ENCODE data around the gene ABCA2. TPM values are rescaled to one million over a fixed set of nuclear protein-coding genes. Genes with fewer than 3 reads are reported as not detected.
A peak's percentile ranks its signal among the peaks of the same experiment; 100 is the strongest.

ABCA2 gene
- total RNA-seq, 1 donor from 2014 or later: 2.1 TPM

- Mint-ChIP-seq H3K27ac (ENCODE audit: unreplicated experiment) (peak within 1 kb of the TSS; percentile 24), H3K27me3 (ENCODE audit: unreplicated experiment) (peaks cover 9% of the 10 kb centered on the region), H3K4me1 (ENCODE audit: unreplicated experiment) (no peaks in the 10 kb centered on the region), H3K4me3 (ENCODE audit: unreplicated experiment) (no peak within 1 kb of the TSS), H3K9me3 (ENCODE audit: unreplicated experiment) (no peaks in the 10 kb centered on the region), H3K36me3 (ENCODE audit: low read depth, unreplicated experiment) (peaks cover 9% of the 10 kb centered on the region)
- TF ChIP-seq CTCF (IDR thresholded peaks at IDR 0.05; ENCODE audit: unreplicated experiment): no peak
- peak; percentile 90 for DNase-seq (ENCODE audit: low spot score)
These were observed 35.8 kb downstream of the ABCA2 start, which contains the start of gene PAXX for GRCh38 chr9:136991993-136992818. TSS of gene PAXX (plus strand) at chr9:136992422. CDS start at chr9:136992444, 22 bp downstream.

DNA sequence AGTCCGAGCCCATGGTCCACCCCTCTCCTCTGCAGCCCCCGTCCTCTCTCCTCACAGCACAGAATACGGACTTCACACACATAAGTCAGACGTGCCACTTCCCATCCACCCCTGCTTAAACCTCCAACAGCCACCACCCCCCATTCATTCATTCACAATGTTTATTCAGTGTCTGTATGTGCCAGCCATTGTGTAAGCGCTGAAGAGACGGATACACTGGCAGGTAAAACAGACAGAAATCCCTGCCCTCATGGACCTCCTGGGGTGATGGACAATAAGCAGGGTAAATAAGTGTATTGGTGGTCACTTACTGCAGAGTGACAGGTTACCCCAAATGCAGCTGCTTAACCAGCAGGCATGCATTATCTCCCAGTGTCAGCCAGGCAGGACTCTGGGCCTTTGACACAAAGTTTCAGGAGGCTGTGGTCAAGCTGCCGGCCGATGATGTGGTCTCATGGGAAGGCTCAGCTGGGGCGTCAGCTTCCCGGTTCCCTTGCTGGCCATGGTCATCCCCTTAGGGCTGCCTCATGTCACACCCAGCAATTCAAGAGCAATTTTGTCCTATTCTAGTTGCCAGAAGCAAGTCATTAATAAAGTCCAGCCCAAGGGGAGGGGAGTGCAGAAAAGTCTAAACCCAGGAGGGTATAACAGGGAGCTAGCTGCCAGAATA, 37.7 kb downstream of the ABCA2 start:
- Mint-ChIP-seq H3K27ac (ENCODE audit: unreplicated experiment) (no peak overlapping the region), H3K27me3 (ENCODE audit: unreplicated experiment) (peaks cover 13% of the 10 kb centered on the region), H3K4me3 (ENCODE audit: unreplicated experiment) (peak overlapping the region; percentile 22), H3K4me1 (ENCODE audit: unreplicated experiment) (no peaks in the 10 kb centered on the region), H3K9me3 (ENCODE audit: unreplicated experiment) (no peaks in the 10 kb centered on the region), H3K36me3 (ENCODE audit: low read depth, unreplicated experiment) (peaks cover 9% of the 10 kb centered on the region)
- TF ChIP-seq CTCF (IDR thresholded peaks at IDR 0.05; ENCODE audit: unreplicated experiment): no peak
- DNase-seq (ENCODE audit: low spot score): no peak

GRCh38 chr9:136988872-136989271, 39.2 kb downstream of the ABCA2 start:
- H3K4me3 Mint-ChIP-seq (ENCODE audit: unreplicated experiment): no peak overlapping the region
- H3K27me3 Mint-ChIP-seq (ENCODE audit: unreplicated experiment): peaks cover 15% of the 10 kb centered on the region
- no peak for TF ChIP-seq CTCF (IDR thresholded peaks at IDR 0.05; ENCODE audit: unreplicated experiment)
- no peaks in the 10 kb centered on the region for H3K9me3 Mint-ChIP-seq (ENCODE audit: unreplicated experiment)
- peaks cover 11% of the 10 kb centered on the region for H3K36me3 Mint-ChIP-seq (ENCODE audit: low read depth, unreplicated experiment)
- no peak overlapping the region for H3K27ac Mint-ChIP-seq (ENCODE audit: unreplicated experiment)
- H3K4me1 Mint-ChIP-seq (ENCODE audit: unreplicated experiment): peaks cover 1% of the 10 kb centered on the region
- DNase-seq (ENCODE audit: low spot score): no peak

GRCh38 chr9:136985853-136986252, 42.2 kb downstream of the ABCA2 start:
- TF ChIP-seq CTCF (IDR thresholded peaks at IDR 0.05; ENCODE audit: unreplicated experiment): no peak
- H3K9me3 Mint-ChIP-seq (ENCODE audit: unreplicated experiment): no peaks in the 10 kb centered on the region
- peaks cover 13% of the 10 kb centered on the region for H3K36me3 Mint-ChIP-seq (ENCODE audit: low read depth, unreplicated experiment)
- H3K27ac Mint-ChIP-seq (ENCODE audit: unreplicated experiment): no peak overlapping the region
- H3K4me1 Mint-ChIP-seq (ENCODE audit: unreplicated experiment): peaks cover 2% of the 10 kb centered on the region
- no peak overlapping the region for H3K4me3 Mint-ChIP-seq (ENCODE audit: unreplicated experiment)
- H3K27me3 Mint-ChIP-seq (ENCODE audit: unreplicated experiment): peaks cover 13% of the 10 kb centered on the region
- DNase-seq (ENCODE audit: low spot score): no peak
